HG02763 (cell line): Measurements from ENCODE around the gene LRRFIP2.

Source experiments
- ATAC-seq: cut with Tn5 transposase; IDR thresholded peaks from one replicate; pipeline ENCODE4 v1.9.1; 2021; ENCODE audit warnings: mild to moderate bottlenecking, moderate library complexity; ENCODE audit not compliant: unreplicated experiment

The LRRFIP2 gene

DNA sequence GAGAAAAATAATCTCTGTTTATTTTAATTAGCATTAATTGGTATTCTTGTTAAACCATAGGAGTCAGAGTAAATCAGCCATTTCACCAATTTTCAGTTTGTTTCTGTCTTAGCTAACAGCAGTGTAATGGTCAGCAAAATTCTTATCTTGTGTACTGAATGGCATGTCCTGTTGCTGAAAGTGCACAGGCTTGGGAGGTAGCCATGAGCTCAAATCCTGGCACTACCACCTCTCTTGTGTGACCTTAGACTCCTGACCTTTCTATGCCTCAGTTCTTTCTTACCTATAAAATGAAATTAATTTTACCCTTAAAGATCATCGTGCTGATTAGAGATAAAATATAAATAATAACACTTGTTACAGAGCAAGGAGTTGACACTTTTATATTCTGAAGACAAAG, 145.3 kb downstream of the LRRFIP2 start:
- ATAC-seq = no peak

DNA sequence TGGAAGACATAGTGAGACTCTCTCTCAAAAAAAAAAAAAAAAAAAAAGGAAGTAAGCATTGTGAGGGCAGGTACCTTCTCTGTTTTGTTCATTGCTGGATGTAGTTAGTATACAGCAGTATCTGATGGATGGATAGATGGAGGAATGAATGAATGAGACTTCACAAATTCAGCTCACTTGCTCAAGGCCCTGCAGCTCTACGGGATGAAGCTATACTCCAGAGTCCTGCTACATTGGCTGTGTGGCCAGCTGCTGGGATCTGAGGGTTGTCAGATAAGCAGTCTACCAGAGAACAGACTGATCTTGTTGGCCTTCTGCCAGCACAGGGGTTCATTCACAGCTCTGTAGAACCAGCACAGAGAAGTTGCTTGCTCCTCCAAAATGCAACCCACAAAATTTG, 146.1 kb downstream of the LRRFIP2 start:
- no peak for ATAC-seq

GRCh38 chr3:37026851-37027250, 147.5 kb downstream of the LRRFIP2 start:
- ATAC-seq = no peak

- no peak for ATAC-seq
Measured at GRCh38 chr3:37025561-37026335, 148.6 kb downstream of the LRRFIP2 start.

- ATAC-seq = no peak
Measured at GRCh38 chr3:37024820-37025405, 149.5 kb downstream of the LRRFIP2 start.

GRCh38 chr3:37024092-37024491, 150.3 kb downstream of the LRRFIP2 start:
- ATAC-seq = no peak

GRCh38 chr3:37017683-37018082, 156.7 kb downstream of the LRRFIP2 start:
- ATAC-seq = no peak

DNA sequence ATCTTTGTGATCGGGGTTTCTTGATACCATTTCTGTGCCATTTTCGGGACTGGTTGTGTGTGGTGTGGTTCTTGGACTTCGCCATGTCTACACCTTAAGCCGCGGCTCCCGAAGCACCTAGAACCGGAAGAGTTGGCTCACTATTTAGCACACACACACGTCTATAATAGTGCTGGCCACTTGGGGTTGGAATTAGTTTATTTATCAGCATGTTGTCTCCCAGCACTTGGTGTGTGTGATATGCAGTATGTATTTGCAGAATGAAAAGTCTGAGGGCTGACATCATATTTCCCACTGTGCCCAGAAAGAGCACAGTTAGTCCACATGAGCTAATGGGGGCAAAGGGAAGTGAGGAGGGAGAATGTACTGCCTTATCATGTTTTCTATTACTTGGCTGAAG, 157.5 kb downstream of the LRRFIP2 start:
- no peak for ATAC-seq

- ATAC-seq = no peak
Measured at GRCh38 chr3:37015642-37016041, 158.7 kb downstream of the LRRFIP2 start.

DNA sequence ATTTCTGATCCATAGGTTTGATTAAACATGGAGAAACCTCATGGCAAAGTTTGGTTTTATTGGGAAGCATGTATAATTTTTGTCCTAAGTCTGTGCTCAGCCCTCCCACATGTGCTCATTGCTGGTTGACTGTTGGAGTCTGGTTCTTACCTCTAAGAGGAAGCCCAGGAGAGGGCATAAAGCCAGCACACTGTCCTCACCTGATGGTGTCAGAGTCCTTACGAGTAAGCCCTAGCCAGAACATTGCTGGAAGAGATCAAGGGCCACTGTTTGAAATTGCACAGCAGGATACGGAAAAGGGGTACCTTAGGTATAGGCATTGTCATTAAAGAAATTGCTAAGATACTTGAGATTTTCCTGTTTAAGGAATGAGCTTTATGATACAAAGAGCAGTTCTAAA, 159.8 kb downstream of the LRRFIP2 start:
- no peak for ATAC-seq
